Activated CD4-positive, alpha-beta T cell treated with anti-CD3 and anti-CD28 coated beads, Interleukin-2, amount 10 ng/mL, durations not matched to agents 24 days and 14 days (primary cell): Measurements from ENCODE around the gene PDXDC1. TPM values are rescaled to one million over a fixed set of nuclear protein-coding genes. Genes with fewer than 3 reads are reported as not detected.
"Not testable (repeated sequence)": the region's sequence is repeated elsewhere in the genome, so short reads cannot be mapped to it uniquely, and the experiment has no call there.

Experiments used
- DNase-seq: peaks from one replicate; pipeline ENCODE4 v3.0.0; 2022
- H3K27ac Mint-ChIP-seq: one replicate; pipeline ENCODE4 v1.8.0; 2022; ENCODE audit warnings: mild to moderate bottlenecking, mixed read lengths
- H3K27me3 Mint-ChIP-seq: one replicate; pipeline ENCODE4 v1.8.0; 2022; ENCODE audit warnings: mixed read lengths
- H3K36me3 Mint-ChIP-seq: one replicate; pipeline ENCODE4 v1.8.0; 2022; ENCODE audit warnings: low read depth, mild to moderate bottlenecking, mixed read lengths
- H3K4me1 Mint-ChIP-seq: one replicate; pipeline ENCODE4 v1.8.0; 2021; ENCODE audit warnings: mixed read lengths
- H3K4me3 Mint-ChIP-seq: one replicate; pipeline ENCODE4 v1.8.0; 2022; ENCODE audit warnings: mild to moderate bottlenecking, moderate library complexity, mixed read lengths
- H3K9me3 Mint-ChIP-seq: one replicate; pipeline ENCODE4 v1.8.0; 2021; ENCODE audit warnings: mixed read lengths
- intact Hi-C: fragments of 100-400 bp; cut with micrococcal nuclease; formaldehyde crosslinking; loops from one replicate; pipeline ENCODE4 v1.15.1; 2023
- total RNA-seq: library from RNA; stranded (reverse); gene quantifications from 2 replicates; pipeline ENCODE4 v1.2.3, GENCODE V29; 2022

PDXDC1 gene
- total RNA-seq, 1 donor from 2014 or later = 56.1 TPM

GRCh38 chr16:14988092-14988491, 13.3 kb downstream of the PDXDC1 start:
- intact Hi-C loops, H3K27ac Mint-ChIP-seq, DNase-seq, H3K4me1 Mint-ChIP-seq, H3K27me3 Mint-ChIP-seq, H3K4me3 Mint-ChIP-seq, H3K9me3 Mint-ChIP-seq: not testable (repeated sequence)
- H3K36me3 Mint-ChIP-seq = peaks cover 26% of the 10 kb centered on the region

- H3K27me3 Mint-ChIP-seq, H3K27ac Mint-ChIP-seq, H3K4me1 Mint-ChIP-seq, H3K9me3 Mint-ChIP-seq, DNase-seq, H3K4me3 Mint-ChIP-seq, intact Hi-C loops: not testable (repeated sequence)
- peaks cover 29% of the 10 kb centered on the region for H3K36me3 Mint-ChIP-seq
Measured at GRCh38 chr16:14988661-14989191, 13.9 kb downstream of the PDXDC1 start.

GRCh38 chr16:14989291-14990281, 14.8 kb downstream of the PDXDC1 start:
- DNase-seq, H3K9me3 Mint-ChIP-seq, H3K4me1 Mint-ChIP-seq, H3K27me3 Mint-ChIP-seq, H3K27ac Mint-ChIP-seq, intact Hi-C loops, H3K4me3 Mint-ChIP-seq: not testable (repeated sequence)
- peaks cover 31% of the 10 kb centered on the region for H3K36me3 Mint-ChIP-seq

- intact Hi-C loops, H3K27ac Mint-ChIP-seq, H3K4me1 Mint-ChIP-seq, H3K27me3 Mint-ChIP-seq, DNase-seq, H3K9me3 Mint-ChIP-seq, H3K4me3 Mint-ChIP-seq: not testable (repeated sequence)
- H3K36me3 Mint-ChIP-seq = peaks cover 28% of the 10 kb centered on the region
Measured at GRCh38 chr16:14993277-14994151, 18.7 kb downstream of the PDXDC1 start.

- H3K27me3 Mint-ChIP-seq, intact Hi-C loops, DNase-seq, H3K4me1 Mint-ChIP-seq, H3K4me3 Mint-ChIP-seq, H3K27ac Mint-ChIP-seq, H3K9me3 Mint-ChIP-seq: not testable (repeated sequence)
- peaks cover 25% of the 10 kb centered on the region for H3K36me3 Mint-ChIP-seq
Measured at GRCh38 chr16:14996702-14997101, 21.9 kb downstream of the PDXDC1 start.

GRCh38 chr16:14998300-14998699, 23.5 kb downstream of the PDXDC1 start:
- H3K27ac Mint-ChIP-seq, H3K9me3 Mint-ChIP-seq, H3K4me1 Mint-ChIP-seq, H3K4me3 Mint-ChIP-seq, DNase-seq, H3K27me3 Mint-ChIP-seq, intact Hi-C loops: not testable (repeated sequence)
- H3K36me3 Mint-ChIP-seq = peaks cover 13% of the 10 kb centered on the region

- DNase-seq, H3K27ac Mint-ChIP-seq, H3K4me3 Mint-ChIP-seq, H3K27me3 Mint-ChIP-seq, H3K9me3 Mint-ChIP-seq, intact Hi-C loops, H3K4me1 Mint-ChIP-seq: not testable (repeated sequence)
- peaks cover 17% of the 10 kb centered on the region for H3K36me3 Mint-ChIP-seq
Measured at GRCh38 chr16:14999845-15000244, 25.0 kb downstream of the PDXDC1 start.

- H3K4me1 Mint-ChIP-seq, intact Hi-C loops, H3K4me3 Mint-ChIP-seq, H3K27me3 Mint-ChIP-seq, H3K27ac Mint-ChIP-seq, H3K9me3 Mint-ChIP-seq, DNase-seq: not testable (repeated sequence)
- peaks cover 24% of the 10 kb centered on the region for H3K36me3 Mint-ChIP-seq
Measured at GRCh38 chr16:15002448-15002847, 27.6 kb downstream of the PDXDC1 start.

GRCh38 chr16:15005357-15006132, 30.7 kb downstream of the PDXDC1 start:
- peaks cover 29% of the 10 kb centered on the region for H3K36me3 Mint-ChIP-seq
- H3K27me3 Mint-ChIP-seq, H3K9me3 Mint-ChIP-seq, H3K4me1 Mint-ChIP-seq, H3K4me3 Mint-ChIP-seq, intact Hi-C loops, DNase-seq, H3K27ac Mint-ChIP-seq: not testable (repeated sequence)

GRCh38 chr16:15008647-15009046, 33.8 kb downstream of the PDXDC1 start:
- DNase-seq, intact Hi-C loops, H3K4me3 Mint-ChIP-seq, H3K27ac Mint-ChIP-seq, H3K27me3 Mint-ChIP-seq, H3K9me3 Mint-ChIP-seq, H3K4me1 Mint-ChIP-seq: not testable (repeated sequence)
- H3K36me3 Mint-ChIP-seq = peaks cover 40% of the 10 kb centered on the region

GRCh38 chr16:15012941-15013340, 38.1 kb downstream of the PDXDC1 start:
- H3K4me3 Mint-ChIP-seq, H3K9me3 Mint-ChIP-seq, intact Hi-C loops, H3K27me3 Mint-ChIP-seq, H3K27ac Mint-ChIP-seq, DNase-seq: not testable (repeated sequence)
- peaks cover 42% of the 10 kb centered on the region for H3K36me3 Mint-ChIP-seq
- H3K4me1 Mint-ChIP-seq = peaks cover 18% of the 10 kb centered on the region

GRCh38 chr16:15015671-15016070, 40.8 kb downstream of the PDXDC1 start:
- H3K27me3 Mint-ChIP-seq, H3K27ac Mint-ChIP-seq, H3K4me3 Mint-ChIP-seq, H3K9me3 Mint-ChIP-seq, intact Hi-C loops, DNase-seq: not testable (repeated sequence)
- peaks cover 18% of the 10 kb centered on the region for H3K4me1 Mint-ChIP-seq
- peaks cover 38% of the 10 kb centered on the region for H3K36me3 Mint-ChIP-seq

- H3K4me3 Mint-ChIP-seq, H3K27me3 Mint-ChIP-seq, intact Hi-C loops, H3K9me3 Mint-ChIP-seq, DNase-seq: not testable (repeated sequence)
- H3K27ac Mint-ChIP-seq = peak overlapping the region; percentile 51
- peaks cover 33% of the 10 kb centered on the region for H3K36me3 Mint-ChIP-seq
- peaks cover 18% of the 10 kb centered on the region for H3K4me1 Mint-ChIP-seq
Measured at GRCh38 chr16:15016354-15016753, 41.5 kb downstream of the PDXDC1 start.
